Measurements from ENCODE around the gene ANKRD18B.

DNA sequence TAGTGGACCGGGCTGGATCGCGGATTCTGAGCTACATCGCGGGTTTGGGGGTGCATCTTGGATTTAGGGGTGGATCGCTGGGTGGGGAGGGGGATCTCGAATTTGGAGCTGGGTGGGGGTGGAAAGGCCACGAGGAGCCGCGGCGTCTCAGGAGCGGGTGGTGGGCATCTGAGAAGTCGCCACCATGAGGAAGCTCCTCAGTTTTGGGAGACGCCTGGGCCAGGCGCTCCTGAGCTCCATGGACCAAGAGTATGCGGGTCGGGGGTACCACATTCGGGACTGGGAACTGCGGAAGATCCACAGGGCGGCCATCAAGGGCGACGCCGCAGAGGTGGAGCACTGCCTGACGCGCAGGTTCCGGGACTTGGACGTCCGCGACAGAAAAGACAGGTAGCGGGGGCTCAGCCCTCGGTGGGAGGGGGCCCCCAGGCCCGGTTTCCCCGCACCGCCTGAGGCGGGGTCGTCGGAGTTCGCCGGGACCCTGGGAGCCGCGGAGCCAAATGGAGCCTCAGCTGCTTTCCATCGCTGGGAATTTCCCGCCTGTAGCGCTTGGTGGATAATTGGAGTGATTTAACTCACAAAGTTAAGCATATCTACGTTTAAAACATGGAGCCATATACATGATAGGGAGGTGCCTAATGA, 376 bp downstream of the ANKRD18B start:
- TF ChIP-seq, protein P1, sequence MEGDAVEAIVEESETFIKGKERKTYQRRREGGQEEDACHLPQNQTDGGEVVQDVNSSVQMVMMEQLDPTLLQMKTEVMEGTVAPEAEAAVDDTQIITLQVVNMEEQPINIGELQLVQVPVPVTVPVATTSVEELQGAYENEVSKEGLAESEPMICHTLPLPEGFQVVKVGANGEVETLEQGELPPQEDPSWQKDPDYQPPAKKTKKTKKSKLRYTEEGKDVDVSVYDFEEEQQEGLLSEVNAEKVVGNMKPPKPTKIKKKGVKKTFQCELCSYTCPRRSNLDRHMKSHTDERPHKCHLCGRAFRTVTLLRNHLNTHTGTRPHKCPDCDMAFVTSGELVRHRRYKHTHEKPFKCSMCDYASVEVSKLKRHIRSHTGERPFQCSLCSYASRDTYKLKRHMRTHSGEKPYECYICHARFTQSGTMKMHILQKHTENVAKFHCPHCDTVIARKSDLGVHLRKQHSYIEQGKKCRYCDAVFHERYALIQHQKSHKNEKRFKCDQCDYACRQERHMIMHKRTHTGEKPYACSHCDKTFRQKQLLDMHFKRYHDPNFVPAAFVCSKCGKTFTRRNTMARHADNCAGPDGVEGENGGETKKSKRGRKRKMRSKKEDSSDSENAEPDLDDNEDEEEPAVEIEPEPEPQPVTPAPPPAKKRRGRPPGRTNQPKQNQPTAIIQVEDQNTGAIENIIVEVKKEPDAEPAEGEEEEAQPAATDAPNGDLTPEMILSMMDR (conservative IDR thresholded peaks at IDR 0.05), result no peak
- TF ChIP-seq EZH2 (IDR thresholded peaks at IDR 0.05; ENCODE audit: low read depth), result no peak
